GM18499 (cell line): Measurements from ENCODE around the gene TMEM181.
"Not testable (repeated sequence)": the region's sequence is repeated elsewhere in the genome, so short reads cannot be mapped to it uniquely, and the experiment has no call there.

Experiments used
- ATAC-seq: cut with Tn5 transposase; IDR thresholded peaks from one replicate; pipeline ENCODE4 v1.9.1; 2021; ENCODE audit warnings: moderate number of reproducible peaks; ENCODE audit not compliant: insufficient read depth, unreplicated experiment

The TMEM181 gene

GRCh38 chr6:158536891-158537798, 22.7 kb upstream of the TMEM181 start:
- ATAC-seq, result no peak

- no peak for ATAC-seq
These were observed 21.1 kb upstream of the TMEM181 start for GRCh38 chr6:158538741-158539140.

DNA sequence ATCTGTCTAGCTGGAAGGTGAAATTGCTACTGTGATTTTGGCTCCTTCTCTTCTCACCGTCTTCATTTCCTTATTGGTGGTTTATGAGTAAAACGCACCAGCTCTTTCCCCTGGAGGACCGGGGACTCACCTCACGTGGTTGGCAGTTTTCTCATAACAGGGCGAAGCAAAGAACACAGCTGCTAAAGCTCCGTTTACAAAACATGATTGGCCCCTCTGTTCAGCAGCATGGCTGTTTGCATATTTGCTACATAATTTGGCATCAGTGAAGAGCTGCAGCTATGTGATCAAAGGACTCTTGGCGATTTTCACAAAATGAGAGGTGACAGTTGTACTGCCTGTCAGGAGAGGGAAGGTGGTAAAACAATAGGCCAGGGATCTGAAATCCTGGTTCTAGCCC, 20.5 kb upstream of the TMEM181 start:
- no peak for ATAC-seq

DNA sequence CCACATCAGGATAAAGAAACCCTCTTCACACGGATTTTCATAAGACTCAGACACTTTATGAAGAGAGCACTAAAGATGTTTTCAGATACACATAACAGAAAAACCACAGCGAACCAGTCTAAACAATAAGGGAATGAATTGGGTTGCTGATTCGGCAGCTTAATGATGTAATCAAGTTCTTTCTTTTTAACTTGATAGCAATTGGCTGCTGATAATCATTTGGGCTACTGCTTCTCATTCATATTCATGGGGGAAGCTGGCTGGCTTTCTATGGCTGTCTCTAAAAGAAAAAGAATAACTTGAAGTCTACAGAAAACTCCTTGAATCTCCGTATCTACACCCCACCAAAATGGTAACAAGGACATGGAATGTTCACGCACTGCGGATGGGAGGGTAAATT, 20.0 kb upstream of the TMEM181 start:
- no peak for ATAC-seq

DNA sequence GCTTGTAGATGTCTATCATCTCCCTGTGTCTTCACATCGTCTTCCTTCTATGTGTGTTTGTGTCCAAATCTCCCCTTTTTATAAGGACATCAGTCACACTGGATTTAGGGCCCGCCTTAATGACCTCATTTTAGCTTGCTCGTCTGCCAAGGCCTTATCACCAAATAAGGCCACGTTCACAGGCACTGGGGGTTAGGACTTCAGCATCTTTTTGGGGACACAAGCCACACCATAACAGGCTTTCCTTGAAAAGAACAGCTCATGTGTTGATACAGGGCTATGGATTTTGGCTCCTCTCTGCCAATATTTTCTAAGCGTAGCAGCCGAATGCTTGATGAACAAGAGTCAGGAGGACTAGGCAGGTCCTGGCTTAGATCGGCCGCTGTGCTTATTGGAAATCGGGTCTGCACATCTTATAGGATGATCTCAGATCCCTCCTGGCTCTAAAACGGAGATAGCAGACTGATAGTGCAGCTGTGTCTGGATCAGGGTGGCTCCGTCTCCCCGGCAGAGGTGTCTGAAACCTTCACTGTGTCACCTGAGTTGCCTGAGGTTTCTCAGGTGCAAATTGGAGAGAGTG, 16.2 kb upstream of the TMEM181 start:
- no peak for ATAC-seq

GRCh38 chr6:158544428-158544827, 15.5 kb upstream of the TMEM181 start:
- no peak for ATAC-seq

GRCh38 chr6:158545043-158545966, 14.6 kb upstream of the TMEM181 start:
- no peak for ATAC-seq

GRCh38 chr6:158548418-158549161, 11.3 kb upstream of the TMEM181 start:
- ATAC-seq, result no peak

GRCh38 chr6:158552055-158552795, 7.7 kb upstream of the TMEM181 start:
- no peak for ATAC-seq

DNA sequence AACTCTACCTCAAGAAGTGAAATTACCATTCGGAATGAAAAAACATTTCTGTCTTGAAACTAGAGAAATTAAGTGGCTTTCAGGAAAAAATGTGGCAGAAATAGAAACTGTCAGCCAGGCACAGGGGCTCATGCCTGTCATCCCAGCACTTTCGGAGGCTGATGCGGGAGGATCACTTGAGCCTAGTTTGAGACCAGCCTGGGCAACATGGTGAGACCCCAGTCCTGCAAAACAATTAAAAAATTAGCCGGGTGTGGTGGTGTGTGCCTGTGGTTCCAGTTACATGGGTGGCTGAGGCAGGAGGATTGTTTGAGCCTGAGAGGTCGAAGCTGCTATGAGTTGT, 7.1 kb upstream of the TMEM181 start:
- ATAC-seq, result no peak

DNA sequence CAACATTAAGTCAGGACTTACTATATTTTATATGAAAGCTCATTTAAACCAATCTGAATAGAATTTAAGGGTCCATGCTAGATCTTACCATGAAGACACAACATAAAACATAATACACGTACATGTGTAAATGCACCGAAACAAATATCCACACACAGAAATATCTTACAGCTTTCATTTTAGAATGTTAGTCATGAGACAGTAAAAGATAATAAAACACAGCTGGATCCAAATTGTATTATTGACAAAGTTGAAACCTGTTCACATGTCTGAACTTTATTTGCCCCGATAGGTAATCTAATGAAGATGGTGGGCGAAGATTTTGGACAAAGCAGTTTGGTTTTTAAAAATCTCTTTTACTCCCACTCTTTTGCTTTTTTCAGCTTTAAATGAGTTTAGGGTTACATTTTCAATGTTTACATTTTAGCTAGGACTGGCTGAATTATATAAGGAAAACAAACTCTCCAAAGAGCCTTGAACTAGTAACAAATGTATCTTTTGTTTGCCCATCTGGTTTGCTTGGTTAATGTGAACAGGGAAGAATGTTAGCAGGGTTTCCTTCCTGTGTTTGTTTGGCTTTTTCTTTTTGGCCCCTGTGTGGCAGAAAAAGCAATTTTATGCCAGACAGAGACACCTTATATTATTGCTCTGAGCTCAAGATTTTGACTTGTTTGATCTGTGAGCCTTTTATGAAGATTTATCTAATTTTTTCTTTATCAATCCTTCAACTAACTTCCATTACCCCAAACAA, 5.1 kb upstream of the TMEM181 start:
- ATAC-seq, result no peak

GRCh38 chr6:158556113-158556512, 3.8 kb upstream of the TMEM181 start:
- ATAC-seq, result no peak

GRCh38 chr6:158557110-158557509, 2.8 kb upstream of the TMEM181 start:
- not testable (repeated sequence) for ATAC-seq

DNA sequence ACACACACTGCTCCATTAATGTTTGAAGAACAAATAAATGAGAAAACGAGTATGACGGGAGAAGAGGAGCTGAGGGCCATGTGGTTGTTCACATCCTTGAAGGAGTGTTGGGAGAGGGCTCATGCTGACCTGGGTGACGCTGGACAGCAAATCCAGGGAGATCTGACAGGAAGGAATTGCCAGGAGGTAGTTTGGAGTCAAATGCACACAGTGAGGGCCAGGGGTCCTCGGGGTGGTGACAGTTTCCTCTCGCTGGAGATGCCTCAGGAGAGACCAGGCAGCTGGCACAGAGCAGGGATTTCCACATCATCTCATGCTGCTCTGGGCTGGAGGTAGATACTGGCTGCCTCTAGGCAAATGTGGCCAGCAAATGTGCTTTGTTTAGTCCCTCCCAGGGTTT, 2.0 kb upstream of the TMEM181 start:
- ATAC-seq, result no peak

- ATAC-seq, result no peak
These were observed 1.2 kb upstream of the TMEM181 start for GRCh38 chr6:158558415-158559306.

GRCh38 chr6:158559338-158559894, 475 bp upstream of the TMEM181 start:
- no peak for ATAC-seq

GRCh38 chr6:158560836-158561320, 987 bp downstream of the TMEM181 start:
- ATAC-seq, result no peak
